Measurements from ENCODE around the gene PHLDA1. TPM values are rescaled to one million over a fixed set of nuclear protein-coding genes. Genes with fewer than 3 reads are reported as not detected.

Gene PHLDA1
- total and polyA plus RNA-seq, 2 donors (not counting 1 experiment from before 2014, with no cell fraction given): 1.0 to 1.7 TPM

DNA sequence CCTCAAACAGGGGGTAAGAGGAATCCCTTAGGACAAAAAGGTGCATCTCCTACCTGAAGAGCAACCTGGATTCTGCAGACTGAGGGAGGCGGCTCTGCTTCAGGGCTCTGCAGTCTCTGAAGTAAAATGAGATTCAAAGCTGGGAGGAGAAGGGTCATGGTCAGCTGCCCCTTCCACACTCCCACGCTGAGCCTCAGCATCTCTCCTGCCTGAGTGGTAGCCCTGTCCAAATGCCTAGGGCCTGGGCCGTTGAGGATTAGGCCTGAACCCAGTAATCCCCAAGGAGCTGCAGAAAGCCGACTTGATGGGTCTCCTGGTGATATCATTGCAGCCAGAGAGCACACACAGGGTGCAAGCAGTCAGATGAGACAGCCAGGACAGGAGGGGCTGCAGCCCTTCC lies 18.9 kb downstream of the PHLDA1 start:
- Histone ChIP-seq H3K4me1 (ENCODE audit: control insufficient read depth in 2 of 2, insufficient read depth in 2 of 2, low read length in 2 of 2) (no peaks in the 10 kb centered on the region), H3K4me2 (replicated peaks; ENCODE audit: low read depth, low read length, poor library complexity, severe bottlenecking) (no peak overlapping the region), H3K27ac (ENCODE audit: low read length in 2 of 2) (no peak overlapping the region), H4K20me1 (ENCODE audit: control insufficient read depth, insufficient read depth, low read length, poor library complexity, severe bottlenecking) (no peaks in the 10 kb centered on the region), H3K9me3 (ENCODE audit: control extremely low read depth in 1 of 3, control insufficient read depth in 2 of 3, insufficient read depth in 1 of 3, low read length in 2 of 3) (no peaks in the 10 kb centered on the region), H3K4me3 (ENCODE audit: control extremely low read depth in 1 of 5, extremely low read depth in 1 of 5, insufficient read depth in 1 of 5, low read depth in 2 of 5, low read length in 4 of 5) (no peak overlapping the region), H3K27me3 (replicated peaks in 1 of 4; ENCODE audit: control extremely low read depth in 1 of 4, control insufficient read depth in 3 of 4, insufficient read depth in 4 of 4, low read length in 3 of 4) (peaks cover 0 to 2% (median 0%) of the 10 kb centered on the region in 4 experiments), H3K79me2 (ENCODE audit: control insufficient read depth, insufficient read depth, low read length) (no peaks in the 10 kb centered on the region), H2AFZ (ENCODE audit: insufficient read depth, low read depth, low read length, poor library complexity, severe bottlenecking) (no peak overlapping the region), H3K9ac (ENCODE audit: low read length) (no peak overlapping the region), H3K36me3 (replicated peaks in 1 of 2; ENCODE audit: control extremely low read depth in 1 of 2, control insufficient read depth in 1 of 2, extremely low read depth in 1 of 2, insufficient read depth in 2 of 2, low read length in 1 of 2) (no peaks in the 10 kb centered on the region)
- no peaks in the 10 kb centered on the region for H3K9me3 Mint-ChIP-seq (ENCODE audit: insufficient read depth)
- peaks cover 37% of the 10 kb centered on the region for H3K27me3 Mint-ChIP-seq
- 95% methylated on average over 4 of the region's 4 CpGs for WGBS (ENCODE audit: insufficient coverage)
- DNase-seq: no peak
- CTCF ChIA-PET: interaction anchor here (1.1 kb wide), 1 partner anchor 20 kb away, joined by 3 read pairs; no protein-coding TSS in a partner anchor
- no peak for TF ChIP-seq EZH2 (IDR thresholded peaks at IDR 0.05; ENCODE audit: borderline replicate concordance, insufficient read depth, low read depth, low read length, poor library complexity, severe bottlenecking)
- TF ChIP-seq, protein P1, sequence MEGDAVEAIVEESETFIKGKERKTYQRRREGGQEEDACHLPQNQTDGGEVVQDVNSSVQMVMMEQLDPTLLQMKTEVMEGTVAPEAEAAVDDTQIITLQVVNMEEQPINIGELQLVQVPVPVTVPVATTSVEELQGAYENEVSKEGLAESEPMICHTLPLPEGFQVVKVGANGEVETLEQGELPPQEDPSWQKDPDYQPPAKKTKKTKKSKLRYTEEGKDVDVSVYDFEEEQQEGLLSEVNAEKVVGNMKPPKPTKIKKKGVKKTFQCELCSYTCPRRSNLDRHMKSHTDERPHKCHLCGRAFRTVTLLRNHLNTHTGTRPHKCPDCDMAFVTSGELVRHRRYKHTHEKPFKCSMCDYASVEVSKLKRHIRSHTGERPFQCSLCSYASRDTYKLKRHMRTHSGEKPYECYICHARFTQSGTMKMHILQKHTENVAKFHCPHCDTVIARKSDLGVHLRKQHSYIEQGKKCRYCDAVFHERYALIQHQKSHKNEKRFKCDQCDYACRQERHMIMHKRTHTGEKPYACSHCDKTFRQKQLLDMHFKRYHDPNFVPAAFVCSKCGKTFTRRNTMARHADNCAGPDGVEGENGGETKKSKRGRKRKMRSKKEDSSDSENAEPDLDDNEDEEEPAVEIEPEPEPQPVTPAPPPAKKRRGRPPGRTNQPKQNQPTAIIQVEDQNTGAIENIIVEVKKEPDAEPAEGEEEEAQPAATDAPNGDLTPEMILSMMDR (IDR thresholded peaks at IDR 0.05): no peak
- no peaks in the 10 kb centered on the region for H3K4me1 Mint-ChIP-seq
- intact Hi-C loops (cut with micrococcal nuclease): no loop called here
- no peak overlapping the region for H3K4me3 Mint-ChIP-seq
- POLR2A ChIA-PET: no interaction called here
- H3K27ac Mint-ChIP-seq: no peak overlapping the region
- no peak for ATAC-seq (ENCODE audit: low read depth)

DNA sequence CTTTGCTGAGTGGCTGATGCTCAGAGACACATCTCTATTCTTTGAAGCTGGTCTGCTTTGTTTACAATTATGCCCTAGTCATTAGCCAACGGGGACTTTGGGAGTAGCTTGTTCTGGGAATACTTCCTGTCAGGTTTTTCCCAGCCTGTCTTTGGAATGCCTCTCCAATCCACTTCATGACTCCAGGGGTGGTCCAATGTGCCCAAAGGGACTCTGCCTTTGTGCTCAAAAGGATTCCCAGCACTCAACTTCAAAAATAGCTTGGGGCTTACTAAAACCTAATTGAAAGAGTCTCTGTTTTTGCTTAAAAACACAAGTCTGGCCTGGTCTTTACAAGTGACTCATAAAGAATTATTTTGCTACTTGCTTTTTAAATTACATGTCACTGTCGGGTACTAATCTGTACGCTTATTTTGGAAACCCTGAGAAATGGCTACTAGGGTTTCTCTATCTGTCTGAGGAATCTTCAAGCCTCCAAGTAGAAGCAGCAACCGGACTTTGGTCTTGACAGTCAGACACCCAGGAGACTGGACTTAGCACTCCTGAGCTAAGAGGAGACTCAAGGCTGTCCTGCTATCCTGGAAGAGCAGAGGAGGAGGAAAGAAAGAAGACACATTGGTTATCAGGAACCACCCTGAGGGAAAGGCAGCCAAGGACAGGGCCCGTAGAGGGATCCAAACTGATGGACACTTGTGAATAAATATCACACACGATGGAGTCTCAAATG lies 20.7 kb downstream of the PHLDA1 start:
- H3K4me3 ChIP-seq (ENCODE audit: control extremely low read depth in 1 of 5, extremely low read depth in 1 of 5, insufficient read depth in 1 of 5, low read depth in 2 of 5, low read length in 4 of 5): no peak overlapping the region
- Mint-ChIP-seq H3K4me1 (no peaks in the 10 kb centered on the region), H3K27ac (no peak overlapping the region), H3K9me3 (ENCODE audit: insufficient read depth) (no peaks in the 10 kb centered on the region), H3K4me3 (no peak overlapping the region), H3K27me3 (peaks cover 35% of the 10 kb centered on the region)
- 87% methylated on average over 6 of the region's 6 CpGs for WGBS (ENCODE audit: insufficient coverage)
- H3K27me3 ChIP-seq (replicated peaks in 1 of 4; ENCODE audit: control extremely low read depth in 1 of 4, control insufficient read depth in 3 of 4, insufficient read depth in 4 of 4, low read length in 3 of 4): peaks cover 0 to 3% (median 1%) of the 10 kb centered on the region in 4 experiments
- H3K27ac ChIP-seq (ENCODE audit: low read length in 2 of 2): no peak overlapping the region
- H4K20me1 ChIP-seq (ENCODE audit: control insufficient read depth, insufficient read depth, low read length, poor library complexity, severe bottlenecking): no peaks in the 10 kb centered on the region
- H2AFZ ChIP-seq (ENCODE audit: insufficient read depth, low read depth, low read length, poor library complexity, severe bottlenecking): no peak overlapping the region
- ChIA-PET POLR2A (no interaction called here), CTCF (no interaction called here)
- DNase-seq (no peak), ATAC-seq (ENCODE audit: low read depth) (no peak)
- TF ChIP-seq EZH2 (IDR thresholded peaks at IDR 0.05; ENCODE audit: borderline replicate concordance, insufficient read depth, low read depth, low read length, poor library complexity, severe bottlenecking): no peak
- TF ChIP-seq, protein P1 (IDR thresholded peaks at IDR 0.05): no peak
- no peak overlapping the region for H3K9ac ChIP-seq (ENCODE audit: low read length)
- H3K4me1 ChIP-seq (ENCODE audit: control insufficient read depth in 2 of 2, insufficient read depth in 2 of 2, low read length in 2 of 2): no peaks in the 10 kb centered on the region
- H3K9me3 ChIP-seq (ENCODE audit: control extremely low read depth in 1 of 3, control insufficient read depth in 2 of 3, insufficient read depth in 1 of 3, low read length in 2 of 3): no peaks in the 10 kb centered on the region
- no peaks in the 10 kb centered on the region for H3K36me3 ChIP-seq (replicated peaks in 1 of 2; ENCODE audit: control extremely low read depth in 1 of 2, control insufficient read depth in 1 of 2, extremely low read depth in 1 of 2, insufficient read depth in 2 of 2, low read length in 1 of 2)
- H3K4me2 ChIP-seq (replicated peaks; ENCODE audit: low read depth, low read length, poor library complexity, severe bottlenecking): no peak overlapping the region
- intact Hi-C loops (cut with micrococcal nuclease): no loop called here
- H3K79me2 ChIP-seq (ENCODE audit: control insufficient read depth, insufficient read depth, low read length): no peaks in the 10 kb centered on the region
